Peyer's patch (tissue), 4 donors: ENCODE measurements around the gene GNAZ.

Experiments
- CTCF ChIP-seq, 6 experiments: fragments of 450-650 bp in 4 of 6; fragments of 200-600 bp in 2 of 6; sonication (generic) in 1 of 6; IDR thresholded peaks; one replicate each; pipeline ENCODE4 v1.5.1; 2017 to 2019; ENCODE audit warnings: antibody characterized with exemption in 6 of 6, mild to moderate bottlenecking in 3 of 6, moderate library complexity in 1 of 6
- POLR2A ChIP-seq, 2 donors: fragments of 450-650 bp; IDR thresholded peaks; one replicate each; pipeline ENCODE4 v1.5.1; 2017; ENCODE audit warnings: antibody characterized with exemption in 2 of 2, mild to moderate bottlenecking in 2 of 2, moderate library complexity in 2 of 2

GRCh38 chr22:23131931-23132330 is 61.6 kb downstream of the GNAZ start:
- no peak for TF ChIP-seq CTCF (IDR thresholded peaks at IDR 0.05)
- TF ChIP-seq POLR2A (IDR thresholded peaks at IDR 0.05), result no peak
